Heart left ventricle (tissue), 13 donors: ENCODE measurements around the gene MEIKIN.

Experiments used
- CTCF ChIP-seq, 12 donors: fragments of 200-600 bp; sonication (generic) in 4 of 12; IDR thresholded peaks; one replicate each; pipeline versions ENCODE4 v1.5.0 to v1.8.0; 2018 to 2022; ENCODE audit warnings: antibody characterized with exemption in 12 of 12, mild to moderate bottlenecking in 5 of 12
- POLR2A ChIP-seq, 2 donors: fragments of 450-650 bp; IDR thresholded peaks; one replicate each; pipeline ENCODE4 v1.6.1; 2017; ENCODE audit warnings: antibody characterized with exemption in 2 of 2, mild to moderate bottlenecking in 2 of 2, moderate library complexity in 2 of 2
- donor health status: ischemic (EF 13 %, LVEDD 7.1; RV severe dilation, severe dysfunction).
- donor health status: DM: no; HTN: yes; CAD: no.
- donor health status: DM: no; HTN: no; CAD: no.
- donor health status: ischemic (EF 25% LVEDD 6.9; RV normal size, moderate dysfunction).
- donor health status: ischemic (EF 25% LVEDD 5.7; RV mildly dilated, moderate dysfunction).
- donor health status: ischemic (EF 35%, LVEDD 5.7; RV mildly dilated, moderate dysfunction).
- donor health status: nonischemic (EF 11% LVEDD 7.7; RV severe dilation, severe dysfunction).
- donor health status: DM: yes; HTN: yes; CAD: no.
- donor health status: PGD.
- donor health status: ischemic (EF 29% LVEDD 5.4; RV normal size, mild dysfunction).
- donor health status: nonischemic (EF 23%, LVEDD 6.1; RV moderate dilation, normal function).

- TF ChIP-seq CTCF (IDR thresholded peaks at IDR 0.05), result no peak
- TF ChIP-seq POLR2A (IDR thresholded peaks at IDR 0.05), result no peak
Measured at GRCh38 chr5:131821221-131821620, 124.2 kb downstream of the MEIKIN start.
